ENCODE results near the gene PLK4. TPM values are rescaled to one million over a fixed set of nuclear protein-coding genes. Genes with fewer than 3 reads are reported as not detected.
A peak's percentile ranks its signal among the peaks of the same experiment; 100 is the strongest.

The PLK4 gene
- total RNA-seq, 1 experiment from 2014 or later, result 31.1 TPM

DNA sequence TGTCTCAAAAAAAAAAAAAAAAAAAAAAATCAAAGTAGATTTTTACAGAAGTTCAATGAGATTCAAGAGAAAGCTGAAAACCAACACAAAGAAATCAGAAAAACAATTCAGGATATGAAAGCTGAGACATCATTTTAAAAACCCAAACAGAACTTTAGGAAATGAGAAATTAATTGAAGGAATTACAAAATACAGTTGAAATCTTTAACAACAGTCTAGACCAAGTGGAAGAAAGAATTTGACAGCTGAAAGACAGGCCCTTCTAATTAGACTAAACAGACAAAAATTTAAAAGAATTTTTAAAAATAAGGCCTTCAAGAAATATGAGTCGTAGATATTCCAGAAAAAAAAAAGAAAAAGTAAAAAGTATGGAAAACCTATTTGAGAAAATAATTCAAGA is 33.9 kb upstream of the PLK4 start:
- Histone ChIP-seq H3K4me1 (no peaks in the 10 kb centered on the region), H3K4me3 (ENCODE audit: low read depth, low read length) (no peak overlapping the region), H3K27me3 (replicated peaks; ENCODE audit: control insufficient read depth, insufficient read depth, low read length) (no peaks in the 10 kb centered on the region), H3K36me3 (ENCODE audit: control insufficient read depth, insufficient read depth, low read length) (no peaks in the 10 kb centered on the region), H3K9me3 (peaks cover 12% of the 10 kb centered on the region; the same call in 1 of the 2 replicates)
- Mint-ChIP-seq H3K4me1 (ENCODE audit: low read depth, unreplicated experiment) (peaks cover 6% of the 10 kb centered on the region), H3K27me3 (ENCODE audit: insufficient read depth, unreplicated experiment) (no peaks in the 10 kb centered on the region), H3K36me3 (ENCODE audit: insufficient read depth, unreplicated experiment) (peaks cover 13% of the 10 kb centered on the region), H3K9me3 (ENCODE audit: unreplicated experiment) (peaks cover 39% of the 10 kb centered on the region), H3K4me3 (ENCODE audit: unreplicated experiment) (no peak overlapping the region), H3K27ac (ENCODE audit: unreplicated experiment) (peak overlapping the region; percentile 26)
- TF ChIP-seq, protein P1, sequence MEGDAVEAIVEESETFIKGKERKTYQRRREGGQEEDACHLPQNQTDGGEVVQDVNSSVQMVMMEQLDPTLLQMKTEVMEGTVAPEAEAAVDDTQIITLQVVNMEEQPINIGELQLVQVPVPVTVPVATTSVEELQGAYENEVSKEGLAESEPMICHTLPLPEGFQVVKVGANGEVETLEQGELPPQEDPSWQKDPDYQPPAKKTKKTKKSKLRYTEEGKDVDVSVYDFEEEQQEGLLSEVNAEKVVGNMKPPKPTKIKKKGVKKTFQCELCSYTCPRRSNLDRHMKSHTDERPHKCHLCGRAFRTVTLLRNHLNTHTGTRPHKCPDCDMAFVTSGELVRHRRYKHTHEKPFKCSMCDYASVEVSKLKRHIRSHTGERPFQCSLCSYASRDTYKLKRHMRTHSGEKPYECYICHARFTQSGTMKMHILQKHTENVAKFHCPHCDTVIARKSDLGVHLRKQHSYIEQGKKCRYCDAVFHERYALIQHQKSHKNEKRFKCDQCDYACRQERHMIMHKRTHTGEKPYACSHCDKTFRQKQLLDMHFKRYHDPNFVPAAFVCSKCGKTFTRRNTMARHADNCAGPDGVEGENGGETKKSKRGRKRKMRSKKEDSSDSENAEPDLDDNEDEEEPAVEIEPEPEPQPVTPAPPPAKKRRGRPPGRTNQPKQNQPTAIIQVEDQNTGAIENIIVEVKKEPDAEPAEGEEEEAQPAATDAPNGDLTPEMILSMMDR (IDR thresholded peaks at IDR 0.05; ENCODE audit: insufficient read depth in 1 of 2, low read depth in 1 of 2, low read length in 1 of 2, severe bottlenecking in 1 of 2, unreplicated experiment in 1 of 2), result no peak
- ChIA-PET CTCF (no interaction called here), POLR2A (no interaction called here)
- no peak for DNase-seq
- BruUV-seq (replicated peaks), result no TSS peak
- intact Hi-C loops (cut with micrococcal nuclease; ENCODE audit: unreplicated experiment), result no loop called here

DNA sequence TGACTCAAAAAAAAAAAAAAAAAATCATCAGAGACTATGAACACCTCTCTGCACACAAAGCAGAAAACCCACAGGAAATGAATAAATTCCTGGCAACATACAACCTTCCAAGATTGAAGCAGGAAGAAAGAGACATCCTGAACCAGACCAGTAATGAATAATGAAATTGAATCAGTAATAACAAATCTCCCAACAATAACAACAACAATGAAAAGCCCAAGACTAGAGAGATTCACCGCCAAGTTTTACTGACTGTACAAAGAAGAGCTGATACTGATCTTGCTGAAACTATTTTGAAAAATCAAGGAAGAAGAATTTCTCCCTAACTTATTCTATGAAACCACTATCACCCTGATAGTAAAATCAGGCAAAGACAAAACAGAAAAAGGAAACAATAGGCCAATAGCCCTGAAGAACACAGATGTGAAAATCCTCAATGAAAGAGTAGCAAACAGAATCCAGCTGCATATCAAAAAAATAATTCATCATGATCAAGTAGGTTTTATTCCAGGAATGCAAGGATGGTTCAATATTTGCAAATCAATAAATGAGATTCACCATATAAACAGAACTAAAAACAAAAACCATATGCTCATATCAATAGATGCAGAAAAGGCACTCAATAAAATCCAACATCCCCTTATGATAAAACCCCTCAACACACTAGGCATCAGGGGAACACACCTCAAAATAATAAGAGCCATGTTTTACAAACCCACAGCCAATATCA is 31.0 kb upstream of the PLK4 start:
- no peak overlapping the region for H3K4me3 Mint-ChIP-seq (ENCODE audit: unreplicated experiment)
- H3K36me3 Mint-ChIP-seq (ENCODE audit: insufficient read depth, unreplicated experiment), result peaks cover 13% of the 10 kb centered on the region
- intact Hi-C loops (cut with micrococcal nuclease; ENCODE audit: unreplicated experiment), result no loop called here
- Histone ChIP-seq H3K4me1 (no peaks in the 10 kb centered on the region), H3K9me3 (peaks cover 20% of the 10 kb centered on the region; the same call in 1 of the 2 replicates), H3K4me3 (ENCODE audit: low read depth, low read length) (no peak overlapping the region), H3K36me3 (ENCODE audit: control insufficient read depth, insufficient read depth, low read length) (no peaks in the 10 kb centered on the region), H3K27me3 (replicated peaks; ENCODE audit: control insufficient read depth, insufficient read depth, low read length) (no peaks in the 10 kb centered on the region)
- peaks cover 6% of the 10 kb centered on the region for H3K4me1 Mint-ChIP-seq (ENCODE audit: low read depth, unreplicated experiment)
- no peaks in the 10 kb centered on the region for H3K27me3 Mint-ChIP-seq (ENCODE audit: insufficient read depth, unreplicated experiment)
- TF ChIP-seq, protein P1 (IDR thresholded peaks at IDR 0.05; ENCODE audit: insufficient read depth in 1 of 2, low read depth in 1 of 2, low read length in 1 of 2, severe bottlenecking in 1 of 2, unreplicated experiment in 1 of 2), result no peak
- no peak for DNase-seq
- no TSS peak for BruUV-seq (replicated peaks)
- no peak overlapping the region for H3K27ac Mint-ChIP-seq (ENCODE audit: unreplicated experiment)
- peaks cover 41% of the 10 kb centered on the region for H3K9me3 Mint-ChIP-seq (ENCODE audit: unreplicated experiment)
- ChIA-PET POLR2A (no interaction called here), CTCF (no interaction called here)

DNA sequence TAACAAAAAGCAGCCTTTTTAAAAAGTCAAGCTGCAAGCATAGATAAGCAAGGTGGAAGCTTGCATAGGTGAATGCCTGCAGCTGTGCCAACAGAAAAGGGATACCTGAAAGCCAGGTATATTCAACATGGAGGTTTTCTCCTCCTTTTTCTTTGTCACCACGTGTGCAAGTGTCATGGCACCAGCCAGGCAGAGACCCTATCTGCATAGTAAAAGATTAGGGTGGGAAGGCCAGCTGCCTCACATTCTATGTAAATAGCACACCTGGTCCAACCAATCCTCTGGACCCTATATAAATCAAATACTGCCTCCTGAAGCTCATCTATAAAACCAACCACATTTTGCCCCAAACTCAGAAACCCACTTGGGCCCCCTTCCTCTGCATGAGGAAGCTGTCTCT is 28.0 kb upstream of the PLK4 start:
- H3K9me3 Mint-ChIP-seq (ENCODE audit: unreplicated experiment), result peaks cover 41% of the 10 kb centered on the region

More for the DNA sequence above, 28.0 kb upstream of the PLK4 start:
- Histone ChIP-seq H3K4me3 (ENCODE audit: low read depth, low read length) (no peak overlapping the region), H3K36me3 (ENCODE audit: control insufficient read depth, insufficient read depth, low read length) (no peaks in the 10 kb centered on the region), H3K9me3 (peaks cover 21% of the 10 kb centered on the region; the same call in 1 of the 2 replicates), H3K4me1 (peaks cover 7% of the 10 kb centered on the region; the same call in 1 of the 2 replicates), H3K27me3 (replicated peaks; ENCODE audit: control insufficient read depth, insufficient read depth, low read length) (no peaks in the 10 kb centered on the region)
- ChIA-PET CTCF (no interaction called here), POLR2A (no interaction called here)
- Mint-ChIP-seq H3K4me3 (ENCODE audit: unreplicated experiment) (no peak overlapping the region), H3K27ac (ENCODE audit: unreplicated experiment) (no peak overlapping the region), H3K4me1 (ENCODE audit: low read depth, unreplicated experiment) (peaks cover 8% of the 10 kb centered on the region), H3K27me3 (ENCODE audit: insufficient read depth, unreplicated experiment) (no peaks in the 10 kb centered on the region), H3K36me3 (ENCODE audit: insufficient read depth, unreplicated experiment) (peaks cover 8% of the 10 kb centered on the region)
- TF ChIP-seq, protein P1 (IDR thresholded peaks at IDR 0.05; ENCODE audit: insufficient read depth in 1 of 2, low read depth in 1 of 2, low read length in 1 of 2, severe bottlenecking in 1 of 2, unreplicated experiment in 1 of 2), result no peak
- intact Hi-C loops (cut with micrococcal nuclease; ENCODE audit: unreplicated experiment), result no loop called here
- no TSS peak for BruUV-seq (replicated peaks)
- no peak for DNase-seq

All from Caco-2 (cell line).